Measurements from ENCODE around the gene ASZ1. TPM values are rescaled to one million over a fixed set of nuclear protein-coding genes. Genes with fewer than 3 reads are reported as not detected.
A peak's percentile ranks its signal among the peaks of the same experiment; 100 is the strongest.

Gene ASZ1
- polyA plus RNA-seq, 4 donors, result 0.06 TPM; not detected in 2

GRCh38 chr7:117347480-117347879 is 79.8 kb downstream of the ASZ1 start:
- DNase-seq (ENCODE audit: low read depth in 4 of 4, low spot score in 2 of 4), result no peak

DNA sequence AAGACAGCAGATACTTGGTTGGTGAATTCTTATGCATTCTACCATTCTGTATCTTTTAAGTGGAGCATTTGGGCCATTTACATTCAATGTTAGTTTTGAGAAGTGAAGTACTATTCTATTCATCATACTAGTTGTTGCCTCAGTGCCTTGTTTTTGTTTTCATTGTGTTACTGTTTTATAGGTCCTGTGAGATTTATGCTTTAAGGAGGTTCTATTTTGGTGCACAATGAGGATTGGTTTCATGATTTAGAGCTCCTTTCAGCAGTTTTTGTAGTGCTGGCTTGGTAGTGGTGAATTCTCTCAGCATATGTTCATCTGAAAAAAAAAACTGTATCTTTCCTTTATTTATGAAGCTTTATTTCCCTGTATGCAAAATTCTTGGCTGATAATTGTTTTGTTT is 81.1 kb downstream of the ASZ1 start:
- DNase-seq (ENCODE audit: low read depth in 4 of 4, low spot score in 2 of 4), result no peak

DNA sequence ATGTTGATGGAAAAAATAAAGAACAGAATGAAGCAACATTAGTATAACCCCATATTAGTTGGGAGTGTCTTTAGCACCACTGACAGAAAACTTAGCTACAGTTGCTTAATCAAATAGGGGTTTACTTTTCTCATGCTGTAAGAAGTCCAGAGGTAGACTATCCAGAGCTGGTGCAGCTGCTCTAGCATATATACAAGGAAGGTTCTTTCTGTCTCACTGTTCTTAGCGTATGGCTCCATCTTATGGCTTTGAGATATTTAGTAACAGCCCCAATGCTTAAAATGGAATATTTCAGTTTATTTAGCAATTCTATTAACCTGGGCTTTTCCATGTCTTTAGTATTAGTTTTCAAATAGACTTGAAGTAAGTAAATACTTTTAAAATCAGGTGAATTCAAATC is 89.3 kb downstream of the ASZ1 start:
- no peak for DNase-seq (ENCODE audit: low read depth in 4 of 4, low spot score in 2 of 4)

DNA sequence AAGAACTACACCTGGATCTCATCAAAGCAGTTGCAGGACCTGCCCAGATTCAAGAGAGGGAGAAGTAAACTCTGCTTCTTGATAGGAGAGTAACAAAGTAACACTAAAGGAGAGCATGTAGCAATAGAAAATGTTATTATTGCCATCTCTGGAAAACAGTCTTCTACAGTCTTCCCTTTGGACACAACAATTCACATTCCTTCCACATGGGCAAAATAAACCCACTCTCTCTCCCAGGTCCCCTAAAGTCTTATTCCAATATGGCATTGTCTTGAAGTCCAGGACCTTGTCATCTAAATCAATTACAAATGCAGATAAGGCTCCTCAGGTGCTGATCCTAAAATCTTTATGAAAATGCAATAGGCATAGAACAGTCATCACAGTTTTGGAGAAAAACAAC is 94.1 kb downstream of the ASZ1 start:
- DNase-seq (ENCODE audit: low read depth in 4 of 4, low spot score in 2 of 4), result no peak

DNA sequence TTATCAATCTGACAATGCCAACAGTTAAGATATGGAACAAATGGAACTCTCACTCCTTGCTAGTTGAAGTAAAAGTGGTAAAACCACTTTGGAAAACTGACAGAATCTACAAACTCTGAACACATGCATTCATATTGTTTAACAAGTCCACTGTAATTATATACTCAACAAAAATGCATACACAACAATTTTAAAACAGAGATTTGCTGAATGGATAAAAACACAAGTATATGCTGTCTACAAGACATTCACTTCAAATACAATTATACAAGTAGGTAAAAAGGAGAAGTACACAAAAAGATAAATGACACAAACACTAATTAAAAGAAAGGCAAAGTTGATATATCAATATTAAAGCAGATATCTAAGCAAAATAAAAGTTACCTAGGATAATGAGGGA is 95.3 kb downstream of the ASZ1 start:
- no peak for DNase-seq (ENCODE audit: low read depth in 4 of 4, low spot score in 2 of 4)

DNA sequence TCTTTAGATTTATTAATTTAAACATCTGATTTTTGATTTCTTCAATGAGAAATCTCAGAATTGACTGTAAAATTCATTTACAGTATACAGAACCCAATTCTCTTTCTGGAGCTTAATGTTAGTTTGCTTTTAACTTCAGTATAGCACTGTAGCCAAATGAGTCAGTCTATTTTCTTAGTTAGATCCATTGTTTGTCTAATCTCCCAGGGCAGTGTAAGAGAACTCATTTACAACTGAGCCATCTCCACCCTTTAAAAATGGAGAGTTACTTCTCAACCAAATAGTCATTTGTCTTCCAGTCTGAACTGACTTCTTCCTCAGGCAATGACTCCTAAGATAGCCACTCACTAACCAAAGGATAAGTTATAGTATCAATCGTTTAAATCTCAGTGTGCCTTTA is 101.5 kb downstream of the ASZ1 start:
- no peak for DNase-seq (ENCODE audit: low read depth in 4 of 4, low spot score in 2 of 4)

DNA sequence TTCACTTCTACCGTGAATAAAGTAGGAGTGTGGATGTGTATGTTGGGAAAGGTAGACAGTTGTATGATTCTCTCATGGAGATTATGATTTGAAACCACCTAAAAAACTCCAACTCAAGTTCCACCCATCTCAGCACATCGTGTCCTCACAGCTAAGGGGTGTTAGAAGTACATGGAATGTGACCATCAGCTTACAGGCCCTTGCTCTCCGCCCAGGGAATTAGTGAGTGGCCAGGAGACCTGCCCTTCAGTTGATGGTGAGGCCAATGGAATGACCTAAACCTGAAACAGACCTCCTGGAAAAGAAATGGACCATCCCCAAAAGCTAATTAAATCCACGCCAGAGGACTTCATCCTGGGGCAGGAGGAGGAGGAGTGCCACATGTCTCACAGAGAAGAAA is 102.3 kb downstream of the ASZ1 start:
- no peak for DNase-seq (ENCODE audit: low read depth in 4 of 4, low spot score in 2 of 4)

DNA sequence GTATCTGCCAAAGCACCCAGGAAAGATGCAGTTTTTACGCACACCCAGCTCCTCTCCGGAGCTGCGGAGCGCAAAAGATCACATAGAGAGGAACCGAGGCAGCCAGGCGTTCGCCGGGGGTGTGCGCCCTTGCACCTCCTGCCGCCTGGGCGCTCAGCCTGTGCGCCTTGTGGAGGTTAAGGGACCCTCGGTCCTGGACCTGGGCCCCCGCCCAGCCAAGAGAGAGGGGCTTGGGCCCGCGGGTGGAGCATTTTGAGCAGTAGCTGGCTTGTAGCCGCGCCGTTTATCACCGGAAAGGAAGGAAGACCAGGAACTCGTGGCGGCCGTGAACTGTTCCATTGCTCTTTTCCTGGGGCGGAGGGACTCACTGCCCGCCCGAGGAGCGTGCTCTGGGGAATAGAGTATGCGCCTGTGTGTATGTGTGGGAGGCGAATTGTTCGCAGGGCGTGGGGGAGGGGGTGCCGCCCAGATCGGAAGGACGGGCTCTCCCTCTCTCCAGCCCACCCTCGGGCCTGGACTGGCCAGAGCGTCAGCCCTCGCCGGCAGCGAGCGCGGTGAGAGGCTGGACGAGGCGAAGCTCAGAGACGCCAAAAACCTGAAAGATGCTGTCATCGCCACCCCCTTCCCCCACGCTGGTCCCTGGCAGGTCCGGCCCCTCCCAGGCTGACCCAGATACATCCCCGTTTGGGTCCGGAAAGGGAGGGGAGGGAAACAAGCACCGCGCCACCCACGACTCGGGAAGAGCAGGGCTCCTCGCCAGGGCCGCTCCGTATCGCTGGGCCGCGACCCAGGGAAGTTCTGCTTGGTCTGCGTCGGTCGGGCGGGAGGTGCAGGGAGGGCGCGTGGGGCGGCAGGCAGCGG is 103.2 kb downstream of the ASZ1 start:
- peak in 3 of 4 donors; percentile 23 to 32 (median 23) for DNase-seq (ENCODE audit: low read depth in 4 of 4, low spot score in 2 of 4)

- peak in 3 of 4 donors; percentile 15 to 29 (median 25) for DNase-seq (ENCODE audit: low read depth in 4 of 4, low spot score in 2 of 4)
Observed at GRCh38 chr7:117323305-117323850, 103.9 kb downstream of the ASZ1 start.

DNA sequence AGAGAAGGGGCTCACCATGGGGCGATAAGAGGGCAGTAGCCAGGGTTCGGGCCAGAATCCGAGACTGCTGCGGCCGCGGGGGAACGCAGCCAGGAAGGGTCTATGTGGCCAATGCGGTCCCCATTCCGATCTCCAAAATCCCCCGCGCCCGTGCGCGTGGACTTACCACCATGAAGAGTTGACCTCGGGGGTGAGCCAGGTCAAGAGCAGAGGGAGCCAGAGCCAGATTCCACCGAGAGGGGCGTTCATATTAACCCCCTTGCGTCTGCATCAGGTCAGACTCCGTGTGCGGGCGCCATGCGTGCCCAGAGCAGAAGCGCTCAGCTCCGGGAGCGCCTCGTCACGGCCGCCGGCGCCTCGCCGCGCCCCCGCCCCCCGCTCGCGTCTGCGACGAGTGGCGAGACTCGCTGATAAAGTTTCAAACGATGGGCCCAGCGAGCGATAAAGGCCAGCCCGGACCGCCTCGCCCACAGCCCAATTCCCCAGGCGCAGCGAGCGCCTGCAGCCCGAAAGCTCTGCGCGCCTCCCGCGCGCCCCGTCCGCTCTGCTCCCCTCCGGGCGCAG is 104.5 kb downstream of the ASZ1 start, which contains the start of gene WNT2:
TSS of gene WNT2 (minus strand) at position 318 of the 564 bp plus-strand sequence. CDS start at position 249, 69 bp downstream.
- DNase-seq (ENCODE audit: low read depth in 4 of 4, low spot score in 2 of 4), result peak in 1 of 4 donors; percentile 15

DNA sequence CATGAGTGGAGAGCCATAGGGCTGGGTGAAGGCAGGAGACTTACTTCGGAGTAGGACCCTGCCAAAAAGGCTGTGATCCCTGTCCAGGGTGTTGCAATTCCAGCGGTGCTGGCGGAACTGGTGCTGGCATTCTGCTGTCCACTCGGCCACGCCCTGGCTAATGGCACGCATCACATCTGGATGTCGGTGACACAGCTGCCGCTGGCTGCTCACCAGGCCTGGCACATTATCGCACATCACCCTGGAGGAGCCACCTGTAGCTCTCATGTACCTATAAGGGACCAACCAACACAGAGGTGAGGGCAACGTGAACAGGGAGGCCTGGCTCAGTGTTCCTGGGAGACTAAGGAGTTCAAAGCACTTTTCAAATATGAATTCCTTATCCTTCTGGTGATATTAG is 106.8 kb downstream of the ASZ1 start:
- no peak for DNase-seq (ENCODE audit: low read depth in 4 of 4, low spot score in 2 of 4)

GRCh38 chr7:117319181-117319580 is 108.1 kb downstream of the ASZ1 start:
- DNase-seq (ENCODE audit: low read depth in 4 of 4, low spot score in 2 of 4), result no peak

- DNase-seq (ENCODE audit: low read depth in 4 of 4, low spot score in 2 of 4), result no peak
Observed at GRCh38 chr7:117313582-117313981, 113.7 kb downstream of the ASZ1 start.

Other genes starting within 250 kb of the ASZ1 start
- under 1 TPM; 0.27 to 0.67 (median 0.36) TPM for gene WNT2, start 104.4 kb downstream of the ASZ1 start, polyA plus RNA-seq (ENCODE audit: insufficient read length in 4 of 4)
- 10 to 100 TPM in 1 of 4 donors, 1 to 10 TPM in 3; 2.1 to 11.1 (median 4.5) TPM for gene CFTR, start 52.5 kb upstream of the ASZ1 start, polyA plus RNA-seq (ENCODE audit: insufficient read length in 4 of 4)

All from left renal cortex interstitium (tissue), 4 donors.